Measurements from ENCODE around the gene XXYLT1. TPM values are rescaled to one million over a fixed set of nuclear protein-coding genes. Genes with fewer than 3 reads are reported as not detected.
"Not testable (repeated sequence)": the region's sequence is repeated elsewhere in the genome, so short reads cannot be mapped to it uniquely, and the experiment has no call there.

XXYLT1 gene
- total RNA-seq, 1 donor = 32.8 TPM

DNA sequence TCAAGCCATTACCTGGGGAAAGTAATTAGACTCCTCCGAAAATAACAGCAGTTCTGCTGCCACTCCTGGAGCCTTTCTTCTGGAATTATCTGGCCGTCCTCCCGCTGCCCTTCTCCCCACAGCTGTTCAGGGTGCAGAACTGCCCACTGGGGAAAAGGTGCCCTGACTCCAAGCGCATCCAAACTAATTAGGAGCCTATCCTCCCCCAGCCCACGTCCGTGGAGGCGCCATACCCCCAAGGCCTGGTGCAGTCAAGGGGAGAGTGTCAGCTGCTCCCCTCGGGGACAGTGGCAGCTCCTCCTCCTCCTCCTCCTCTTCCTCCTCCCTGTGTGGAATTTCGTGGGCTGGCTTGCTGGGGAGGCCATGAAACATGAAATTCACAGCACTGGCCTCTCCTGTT is 177.2 kb downstream of the XXYLT1 start:
- TF ChIP-seq CTCF (IDR thresholded peaks at IDR 0.05; ENCODE audit: insufficient read depth, low read depth, low read length) = no peak
- H3K4me3 ChIP-seq (ENCODE audit: low read depth, low read length) = no peak overlapping the region
- DNase-seq (ENCODE audit: low read depth) = no peak

DNA sequence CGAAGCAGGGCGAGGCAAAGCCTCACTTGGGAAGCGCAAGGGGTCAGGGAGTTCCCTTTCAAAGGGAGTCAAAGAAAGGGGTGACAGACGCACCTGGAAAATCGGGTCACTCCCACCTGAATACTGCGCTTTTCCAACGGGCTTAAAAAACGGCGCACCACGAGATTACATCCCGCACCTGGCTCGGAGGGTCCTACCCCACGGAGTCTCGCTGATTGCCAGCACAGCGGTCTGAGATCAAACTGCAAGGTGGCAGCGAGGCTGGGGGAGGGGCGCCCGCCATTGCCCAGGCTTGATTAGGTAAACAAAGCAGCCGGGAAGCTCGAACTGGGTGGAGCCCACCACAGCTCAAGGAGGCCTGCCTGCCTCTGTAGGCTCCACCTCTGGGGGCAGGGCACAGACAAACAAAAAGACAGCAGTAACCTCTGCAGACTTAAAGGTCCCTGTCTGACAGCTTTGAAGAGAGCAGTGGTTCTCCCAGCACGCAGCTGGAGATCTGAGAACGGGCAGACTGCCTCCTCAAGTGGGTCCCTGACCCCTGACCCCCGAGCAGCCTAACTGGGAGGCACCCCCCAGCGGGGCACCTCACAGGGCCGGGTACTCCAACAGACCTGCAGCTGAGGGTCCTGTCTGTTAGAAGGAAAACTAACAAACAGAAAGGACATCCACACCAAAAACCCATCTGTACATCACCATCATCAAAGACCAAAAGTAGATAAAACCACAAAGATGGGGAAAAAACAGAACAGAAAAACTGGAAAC is 182.9 kb downstream of the XXYLT1 start:
- DNase-seq (ENCODE audit: low read depth) = not testable (repeated sequence)
- H3K4me3 ChIP-seq (ENCODE audit: low read depth, low read length) = peak overlapping the region; percentile 21

DNA sequence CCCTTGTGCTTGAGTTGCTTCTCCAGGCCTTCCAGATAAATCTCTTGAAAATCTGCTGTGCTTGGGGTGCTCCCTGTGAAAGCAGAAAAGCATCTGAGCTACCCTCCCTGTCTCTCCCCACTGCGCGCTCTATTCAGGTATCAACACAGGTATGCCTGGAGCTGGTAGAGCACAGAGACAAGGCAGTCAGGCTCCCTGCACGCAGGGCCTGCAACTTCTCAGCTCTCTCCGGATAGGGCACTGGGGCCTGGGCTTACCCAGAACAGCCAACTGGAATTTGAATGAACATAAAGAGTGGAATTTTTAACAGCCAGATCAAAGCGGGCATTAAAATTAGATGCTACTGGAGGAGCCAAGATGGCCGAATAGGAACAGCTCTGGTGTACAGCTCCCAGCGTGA is 183.6 kb downstream of the XXYLT1 start:
- TF ChIP-seq CTCF (IDR thresholded peaks at IDR 0.05; ENCODE audit: insufficient read depth, low read depth, low read length) = no peak
- no peak overlapping the region for H3K4me3 ChIP-seq (ENCODE audit: low read depth, low read length)
- DNase-seq (ENCODE audit: low read depth) = no peak

GRCh38 chr3:195086885-195087284 is 184.1 kb downstream of the XXYLT1 start:
- no peak for DNase-seq (ENCODE audit: low read depth)
- H3K4me3 ChIP-seq (ENCODE audit: low read depth, low read length) = no peak overlapping the region
- no peak for TF ChIP-seq CTCF (IDR thresholded peaks at IDR 0.05; ENCODE audit: insufficient read depth, low read depth, low read length)

- H3K4me3 ChIP-seq (ENCODE audit: low read depth, low read length) = no peak overlapping the region
- no peak for DNase-seq (ENCODE audit: low read depth)
- no peak for TF ChIP-seq CTCF (IDR thresholded peaks at IDR 0.05; ENCODE audit: insufficient read depth, low read depth, low read length)
Observed at GRCh38 chr3:195086341-195086740, 184.6 kb downstream of the XXYLT1 start.

- DNase-seq (ENCODE audit: low read depth) = no peak
- TF ChIP-seq CTCF (IDR thresholded peaks at IDR 0.05; ENCODE audit: insufficient read depth, low read depth, low read length) = no peak
- H3K4me3 ChIP-seq (ENCODE audit: low read depth, low read length) = no peak overlapping the region
Observed at GRCh38 chr3:195085356-195086130, 185.4 kb downstream of the XXYLT1 start.

DNA sequence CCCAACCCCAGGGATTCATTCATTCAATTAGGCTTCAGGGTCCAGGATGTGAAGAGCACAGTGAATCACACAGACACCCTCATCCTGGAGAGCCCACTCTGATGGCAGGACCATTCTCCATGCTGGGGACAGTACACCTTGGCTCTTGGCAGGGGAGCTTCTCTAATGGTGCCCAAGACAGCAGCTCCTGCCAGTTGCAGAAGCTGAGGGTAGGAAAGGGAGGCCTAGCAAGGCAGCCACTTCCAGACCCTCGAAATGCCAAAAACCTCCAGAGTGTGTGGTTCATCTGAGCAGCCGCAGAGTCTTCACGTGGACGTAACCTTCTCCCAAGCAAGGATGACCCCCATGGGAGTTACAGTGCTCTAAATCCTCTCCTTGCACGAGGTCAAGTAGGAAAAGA is 186.2 kb downstream of the XXYLT1 start:
- H3K4me3 ChIP-seq (ENCODE audit: low read depth, low read length) = no peak overlapping the region
- no peak for TF ChIP-seq CTCF (IDR thresholded peaks at IDR 0.05; ENCODE audit: insufficient read depth, low read depth, low read length)
- DNase-seq (ENCODE audit: low read depth) = no peak

All from fibroblast of villous mesenchyme (primary cell).